GM12878 (cell line): ENCODE measurements around the gene PRUNE2. TPM values are rescaled to one million over a fixed set of nuclear protein-coding genes. Genes with fewer than 3 reads are reported as not detected.

ENCODE experiments used
- ATAC-seq: fragments of 200-7000 bp; cut with Tn5 transposase; 3 replicates; pipeline ENCODE4 v1.9.1; 2020; ENCODE audit warnings: mild to moderate bottlenecking, moderate library complexity
- BruUV-seq: library from RNA; stranded (reverse); fragments of 400-500 nt; replicated peaks from 2 replicates; lab custom pipeline; 2021; lab: Mats Ljungman, UMichigan
- CTCF ChIA-PET: fragments of 300-600 bp; sonication (Branson Sonifier 250); formaldehyde crosslinking; extraction: SDS; loops from one replicate; lab custom pipeline; 2021; ENCODE audit warnings: inconsistent platforms; lab: Yijun Ruan, JAX
- POLR2A ChIA-PET: fragments of 350-600 bp; formaldehyde crosslinking; extraction: SDS; loops from one replicate; lab custom pipeline; 2021; ENCODE audit warnings: inconsistent platforms; lab: Charles Lee
- RAD21 ChIA-PET: fragments of 300-600 bp; sonication (Branson Sonifier 250); formaldehyde crosslinking; loops from one replicate; lab custom pipeline; 2023; ENCODE audit warnings: antibody characterized with exemption; ENCODE audit not compliant: unreplicated experiment; lab: Charles Lee
- SMC1A ChIA-PET: fragments of 300-600 bp; sonication (Branson Sonifier 250); formaldehyde crosslinking; loops from one replicate; lab custom pipeline; 2023; ENCODE audit not compliant: unreplicated experiment, uncharacterized antibody; lab: Charles Lee
- DNase-seq: peaks from one replicate; pipeline ENCODE4 v3.0.0-alpha.2; 2011; ENCODE audit warnings: low read depth, low spot score
- FAIRE-seq: peaks from 3 replicates; lab custom pipeline; 2011; peaks lifted over from hg19 to GRCh38; lab: Jason Lieb, UNC
- H2AFZ ChIP-seq: 2 replicates; pipeline ENCODE4 v1.6.0; 2011; ENCODE audit warnings: low read depth, low read length, control low read depth; ENCODE audit not compliant: control insufficient read depth
- H3K27ac ChIP-seq: 2 replicates; pipeline ENCODE4 v1.5.1; 2011; ENCODE audit warnings: control low read depth; ENCODE audit not compliant: control insufficient read depth, insufficient read depth
- H3K27me3 ChIP-seq, 2 experiments: replicated peaks in 1 of 2; 2 replicates each; pipeline versions ENCODE4 v1.6.0 to v1.6.1; 2011; ENCODE audit warnings: low read length in 1 of 2; ENCODE audit not compliant: control insufficient read depth in 2 of 2, insufficient read depth in 2 of 2
- H3K36me3 ChIP-seq, 2 experiments: 2 replicates each; pipeline ENCODE4 v1.5.1; 2011; ENCODE audit warnings: low read length in 1 of 2; ENCODE audit not compliant: control insufficient read depth in 2 of 2, insufficient read depth in 2 of 2
- H3K4me1 ChIP-seq: 2 replicates; pipeline ENCODE4 v1.6.1; 2011; ENCODE audit warnings: mild to moderate bottlenecking, low read length, moderate library complexity, mixed read lengths; ENCODE audit not compliant: control insufficient read depth, insufficient read depth
- H3K4me2 ChIP-seq: 2 replicates; pipeline ENCODE4 v1.6.0; 2011; ENCODE audit warnings: control low read depth; ENCODE audit not compliant: control insufficient read depth, insufficient read depth
- H3K4me3 ChIP-seq: fragments of 200-600 bp; sonication (generic); 2 replicates; pipeline ENCODE4 v1.5.1; 2016
- H3K79me2 ChIP-seq: 2 replicates; pipeline ENCODE4 v1.6.0; 2011; ENCODE audit warnings: low read length; ENCODE audit not compliant: control insufficient read depth, insufficient read depth
- H3K9ac ChIP-seq: 2 replicates; pipeline ENCODE4 v1.8.0; 2011; ENCODE audit warnings: low read length, control low read depth, mixed read lengths; ENCODE audit not compliant: control insufficient read depth, insufficient read depth
- H3K9me3 ChIP-seq: replicated peaks from 3 replicates; pipeline ENCODE4 v1.5.1; 2011; ENCODE audit warnings: mild to moderate bottlenecking, low read length; ENCODE audit not compliant: control insufficient read depth, insufficient read depth
- H4K20me1 ChIP-seq: 2 replicates; pipeline ENCODE4 v1.6.0; 2011; ENCODE audit not compliant: control insufficient read depth, insufficient read depth
- ATF7 ChIP-seq: fragments of 450-650 bp; IDR thresholded peaks from 2 replicates; pipeline ENCODE4 v1.6.1; 2016; ENCODE audit warnings: low read depth, mild to moderate bottlenecking
- BACH1 ChIP-seq: fragments of 450-650 bp; IDR thresholded peaks from 2 replicates; pipeline ENCODE4 v1.6.1; 2017; ENCODE audit warnings: mild to moderate bottlenecking, borderline replicate concordance
- CBFB ChIP-seq: IDR thresholded peaks from 2 replicates; pipeline ENCODE4 v1.6.1; 2016; ENCODE audit warnings: antibody characterized with exemption, low read depth
- CREM ChIP-seq: IDR thresholded peaks from 2 replicates; pipeline ENCODE4 v1.6.1; 2014; ENCODE audit warnings: antibody characterized with exemption, low read depth
- FOXK2 ChIP-seq: fragments of 450-650 bp; IDR thresholded peaks from 2 replicates; pipeline ENCODE4 v1.6.1; 2017; ENCODE audit warnings: mild to moderate bottlenecking, moderate library complexity
- MXI1 ChIP-seq: fragments of 150-350 bp; IDR thresholded peaks from 2 replicates; pipeline ENCODE4 v1.6.1; 2011; ENCODE audit warnings: low read depth, mild to moderate bottlenecking, inconsistent platforms, low read length, improper control_type of control experiment
- NR2F1 ChIP-seq: fragments of 450-650 bp; conservative IDR thresholded peaks from 2 replicates; pipeline ENCODE4 v1.6.1; 2017; ENCODE audit warnings: mild to moderate bottlenecking
- POLR2AphosphoS5 ChIP-seq: IDR thresholded peaks from 2 replicates; pipeline ENCODE4 v1.6.1; 2011; ENCODE audit warnings: mild to moderate bottlenecking, low read length, inconsistent platforms
- RB1 ChIP-seq: fragments of 450-650 bp; formaldehyde crosslinking; IDR thresholded peaks from 2 replicates; pipeline ENCODE4 v1.6.1; 2017; ENCODE audit warnings: mild to moderate bottlenecking, borderline replicate concordance
- TBL1XR1 ChIP-seq: IDR thresholded peaks from 2 replicates; pipeline ENCODE4 v1.6.1; 2012; ENCODE audit warnings: low read depth, low read length, improper control_type of control experiment
- TCF12 ChIP-seq: IDR thresholded peaks from 2 replicates; pipeline ENCODE4 v1.6.1; 2011; ENCODE audit warnings: low read depth, mild to moderate bottlenecking, low read length
- ZNF217 ChIP-seq: fragments of 450-650 bp; IDR thresholded peaks from 2 replicates; pipeline ENCODE4 v1.6.1; 2017; ENCODE audit warnings: antibody characterized with exemption, mild to moderate bottlenecking
- WGBS: methylation state at CpG from one replicate; pipeline ENCODE4 v1.1.6; 2016; ENCODE audit warnings: low lambda C conversion rate; ENCODE audit not compliant: insufficient replicate concordance, insufficient coverage; ENCODE audit errors: missing lambda C conversion rate; 5-methylcytosine and 5-hydroxymethylcytosine counted together
- in situ Hi-C: fragments of 300-500 bp; cut with MboI; formaldehyde crosslinking; loops from 9 replicates; pipeline ENCODE4 v1.14.3; 2018; ENCODE audit warnings: mixed read lengths
- intact Hi-C: fragments of 100-400 bp; cut with micrococcal nuclease; formaldehyde crosslinking; loops from one replicate; pipeline ENCODE4 v1.14.2; 2022; ENCODE audit not compliant: unreplicated experiment
- polyA plus RNA-seq, 11 experiments: library from polyadenylated mRNA; depleted of rRNA in 4 of 11; unstranded in 6 of 11; stranded (reverse) in 5 of 11; fragments of >200 nt; fragmentation: Nextera tagmentation in 4 of 11; fragmentation: Illumina TruSeq in 1 of 11; extraction: Ambion mirVana in 4 of 11; extraction: Trizol in 1 of 11; gene quantifications; 1 replicate in 1 of 11; 2 replicates in 10 of 11; pipeline versions ENCODE4 v1.2.1 to v1.2.3, GENCODE V29; 2011 to 2016; ENCODE audit warnings: inconsistent platforms in 2 of 11, missing spikeins in 2 of 11, low read depth in 1 of 11
- total RNA-seq, 4 experiments: library from RNA; depleted of rRNA in 3 of 4; stranded (reverse); fragments of >200 nt in 3 of 4; fragmentation: Illumina TruSeq in 1 of 4; extraction: Trizol in 1 of 4; gene quantifications; 2 replicates each; pipeline versions ENCODE4 v1.2.1 to v1.2.3, GENCODE V29; 2013 to 2021
- TF ChIP-seq, protein P1 (sequence below): IDR thresholded peaks from 2 replicates; pipeline ENCODE4 v1.6.1; 2012; ENCODE audit warnings: improper control_type of control experiment, low read depth, low read length; ENCODE audit not compliant: insufficient replicate concordance
- TF ChIP-seq, protein P2 (sequence below): IDR thresholded peaks from 2 replicates; pipeline ENCODE4 v1.6.1; 2011; ENCODE audit warnings: low read depth, low read length, improper control_type of control experiment, borderline replicate concordance
- TF ChIP-seq, protein P3 (sequence below): fragments of 450-650 bp; IDR thresholded peaks from 2 replicates; pipeline ENCODE4 v1.6.1; 2018; ENCODE audit warnings: borderline replicate concordance, mild to moderate bottlenecking; ENCODE audit not compliant: partially characterized antibody

The PRUNE2 gene
- total and polyA plus RNA-seq, 10 of the 15 experiments (the other 5 are each of a cell fraction or from before 2014, with no cell fraction given), result 0.07 to 0.63 (median 0.25) TPM

DNA sequence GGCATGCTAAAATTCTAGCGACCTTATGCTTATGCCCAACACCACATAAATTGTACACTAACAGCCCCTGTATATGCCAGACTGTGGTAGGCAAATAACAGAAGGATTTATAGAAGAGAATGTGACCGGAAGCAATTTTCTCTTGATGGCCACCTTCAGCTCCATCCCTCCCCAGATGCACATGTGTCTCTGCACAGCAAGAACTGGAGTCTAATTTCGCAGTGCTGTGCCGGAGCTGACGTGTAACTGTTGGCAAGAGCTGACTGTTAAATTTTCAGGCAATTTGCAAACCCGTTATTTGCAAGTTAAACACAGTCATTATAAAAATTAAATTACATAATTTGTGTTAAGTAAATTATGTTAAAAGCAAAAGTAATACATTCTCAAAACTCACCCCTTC, 93.3 kb downstream of the PRUNE2 start:
- Histone ChIP-seq H3K4me1 (no peaks in the 10 kb centered on the region), H3K79me2 (no peaks in the 10 kb centered on the region), H3K4me3 (no peak overlapping the region), H3K9ac (no peak overlapping the region), H3K9me3 (no peaks in the 10 kb centered on the region), H2AFZ (no peak overlapping the region), H3K4me2 (no peak overlapping the region), H3K36me3 (no peaks in the 10 kb centered on the region), H3K27ac (no peak overlapping the region), H3K27me3 (no peaks in the 10 kb centered on the region; a peak in 1 of 4 replicates), H4K20me1 (no peaks in the 10 kb centered on the region)
- WGBS, result 15% methylated on average over 6 of the region's 6 CpGs
- CTCF ChIA-PET, result interaction anchor here (0.5 to 5.3 kb wide), 5 partner anchors 175 to 339 kb away, joined by 3 to 56 read pairs (median 11); no protein-coding TSS in a partner anchor
- BruUV-seq, result no TSS peak
- no peak for FAIRE-seq
- no peak for TF ChIP-seq FOXK2
- TF ChIP-seq, protein P1, sequence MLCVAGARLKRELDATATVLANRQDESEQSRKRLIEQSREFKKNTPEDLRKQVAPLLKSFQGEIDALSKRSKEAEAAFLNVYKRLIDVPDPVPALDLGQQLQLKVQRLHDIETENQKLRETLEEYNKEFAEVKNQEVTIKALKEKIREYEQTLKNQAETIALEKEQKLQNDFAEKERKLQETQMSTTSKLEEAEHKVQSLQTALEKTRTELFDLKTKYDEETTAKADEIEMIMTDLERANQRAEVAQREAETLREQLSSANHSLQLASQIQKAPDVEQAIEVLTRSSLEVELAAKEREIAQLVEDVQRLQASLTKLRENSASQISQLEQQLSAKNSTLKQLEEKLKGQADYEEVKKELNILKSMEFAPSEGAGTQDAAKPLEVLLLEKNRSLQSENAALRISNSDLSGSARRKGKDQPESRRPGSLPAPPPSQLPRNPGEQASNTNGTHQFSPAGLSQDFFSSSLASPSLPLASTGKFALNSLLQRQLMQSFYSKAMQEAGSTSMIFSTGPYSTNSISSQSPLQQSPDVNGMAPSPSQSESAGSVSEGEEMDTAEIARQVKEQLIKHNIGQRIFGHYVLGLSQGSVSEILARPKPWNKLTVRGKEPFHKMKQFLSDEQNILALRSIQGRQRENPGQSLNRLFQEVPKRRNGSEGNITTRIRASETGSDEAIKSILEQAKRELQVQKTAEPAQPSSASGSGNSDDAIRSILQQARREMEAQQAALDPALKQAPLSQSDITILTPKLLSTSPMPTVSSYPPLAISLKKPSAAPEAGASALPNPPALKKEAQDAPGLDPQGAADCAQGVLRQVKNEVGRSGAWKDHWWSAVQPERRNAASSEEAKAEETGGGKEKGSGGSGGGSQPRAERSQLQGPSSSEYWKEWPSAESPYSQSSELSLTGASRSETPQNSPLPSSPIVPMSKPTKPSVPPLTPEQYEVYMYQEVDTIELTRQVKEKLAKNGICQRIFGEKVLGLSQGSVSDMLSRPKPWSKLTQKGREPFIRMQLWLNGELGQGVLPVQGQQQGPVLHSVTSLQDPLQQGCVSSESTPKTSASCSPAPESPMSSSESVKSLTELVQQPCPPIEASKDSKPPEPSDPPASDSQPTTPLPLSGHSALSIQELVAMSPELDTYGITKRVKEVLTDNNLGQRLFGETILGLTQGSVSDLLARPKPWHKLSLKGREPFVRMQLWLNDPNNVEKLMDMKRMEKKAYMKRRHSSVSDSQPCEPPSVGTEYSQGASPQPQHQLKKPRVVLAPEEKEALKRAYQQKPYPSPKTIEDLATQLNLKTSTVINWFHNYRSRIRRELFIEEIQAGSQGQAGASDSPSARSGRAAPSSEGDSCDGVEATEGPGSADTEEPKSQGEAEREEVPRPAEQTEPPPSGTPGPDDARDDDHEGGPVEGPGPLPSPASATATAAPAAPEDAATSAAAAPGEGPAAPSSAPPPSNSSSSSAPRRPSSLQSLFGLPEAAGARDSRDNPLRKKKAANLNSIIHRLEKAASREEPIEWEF, result no peak
- no peak for TF ChIP-seq CREM
- TF ChIP-seq BACH1, result no peak
- no peak for TF ChIP-seq ZNF217
- TF ChIP-seq POLR2AphosphoS5, result no peak
- TF ChIP-seq MXI1, result no peak
- TF ChIP-seq ATF7, result no peak
- TF ChIP-seq CBFB, result no peak
- TF ChIP-seq TBL1XR1, result no peak
- TF ChIP-seq RB1, result no peak
- TF ChIP-seq NR2F1, result no peak
- TF ChIP-seq, protein P2, sequence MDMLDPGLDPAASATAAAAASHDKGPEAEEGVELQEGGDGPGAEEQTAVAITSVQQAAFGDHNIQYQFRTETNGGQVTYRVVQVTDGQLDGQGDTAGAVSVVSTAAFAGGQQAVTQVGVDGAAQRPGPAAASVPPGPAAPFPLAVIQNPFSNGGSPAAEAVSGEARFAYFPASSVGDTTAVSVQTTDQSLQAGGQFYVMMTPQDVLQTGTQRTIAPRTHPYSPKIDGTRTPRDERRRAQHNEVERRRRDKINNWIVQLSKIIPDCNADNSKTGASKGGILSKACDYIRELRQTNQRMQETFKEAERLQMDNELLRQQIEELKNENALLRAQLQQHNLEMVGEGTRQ, result no peak
- TF ChIP-seq TCF12, result no peak
- TF ChIP-seq, protein P3, sequence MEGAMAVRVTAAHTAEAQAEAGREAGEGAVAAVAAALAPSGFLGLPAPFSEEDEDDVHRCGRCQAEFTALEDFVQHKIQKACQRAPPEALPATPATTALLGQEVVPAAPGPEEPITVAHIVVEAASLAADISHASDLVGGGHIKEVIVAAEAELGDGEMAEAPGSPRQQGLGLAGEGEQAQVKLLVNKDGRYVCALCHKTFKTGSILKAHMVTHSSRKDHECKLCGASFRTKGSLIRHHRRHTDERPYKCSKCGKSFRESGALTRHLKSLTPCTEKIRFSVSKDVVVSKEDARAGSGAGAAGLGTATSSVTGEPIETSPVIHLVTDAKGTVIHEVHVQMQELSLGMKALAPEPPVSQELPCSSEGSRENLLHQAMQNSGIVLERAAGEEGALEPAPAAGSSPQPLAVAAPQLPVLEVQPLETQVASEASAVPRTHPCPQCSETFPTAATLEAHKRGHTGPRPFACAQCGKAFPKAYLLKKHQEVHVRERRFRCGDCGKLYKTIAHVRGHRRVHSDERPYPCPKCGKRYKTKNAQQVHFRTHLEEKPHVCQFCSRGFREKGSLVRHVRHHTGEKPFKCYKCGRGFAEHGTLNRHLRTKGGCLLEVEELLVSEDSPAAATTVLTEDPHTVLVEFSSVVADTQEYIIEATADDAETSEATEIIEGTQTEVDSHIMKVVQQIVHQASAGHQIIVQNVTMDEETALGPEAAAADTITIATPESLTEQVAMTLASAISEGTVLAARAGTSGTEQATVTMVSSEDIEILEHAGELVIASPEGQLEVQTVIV, result no peak
- no peak for DNase-seq
- no peak for ATAC-seq
- POLR2A ChIA-PET, result no interaction called here
- in situ Hi-C loops (loop anchor here (25.0 kb wide), 1 partner anchor 350 kb away; no protein-coding TSS in a partner anchor), intact Hi-C loops (no loop called here)
- RAD21 ChIA-PET, result interaction anchor here (2.2 to 3.6 kb wide), 2 partner anchors 184 to 339 kb away, joined by 7 to 17 read pairs; no protein-coding TSS in a partner anchor
- SMC1A ChIA-PET, result interaction anchor here (1.2 to 2.5 kb wide), 2 partner anchors 174 to 176 kb away, joined by 3 to 10 read pairs; no protein-coding TSS in a partner anchor
